ENCODE measurements around the gene ATP2C1.

GRCh38 chr3:130903412-130903908 lies 9.6 kb downstream of the ATP2C1 start:
- no peak for TF ChIP-seq ZNF512 (tag; IDR thresholded peaks at IDR 0.05)
- no peak for TF ChIP-seq CEBPZ (IDR thresholded peaks at IDR 0.05; ENCODE audit: borderline replicate concordance, low read depth, low read length)
- no peak for TF ChIP-seq CTCF (IDR thresholded peaks at IDR 0.05 in 2 of 3, conservative IDR thresholded peaks at IDR 0.05 in 1 of 3; ENCODE audit: insufficient read depth in 2 of 3, low read depth in 1 of 3, low read length in 3 of 3)
- TF ChIP-seq ZKSCAN1 (IDR thresholded peaks at IDR 0.05; ENCODE audit: low read depth, low read length): no peak
